T-helper 1 cell treated with Interleukin-12 subunit alpha and Interleukin-12 subunit beta and Interleukin-4 antibody, amounts not matched to agents 30 μg/mL and 1 μg/mL, for 36 hours (primary cell): Measurements from ENCODE around the gene TEX13A.
"Not testable (repeated sequence)": the region's sequence is repeated elsewhere in the genome, so short reads cannot be mapped to it uniquely, and the experiment has no call there.

Source experiments
- H3K27ac Mint-ChIP-seq: one replicate; pipeline ENCODE4 v1.8.0; 2021; ENCODE audit warnings: mild to moderate bottlenecking, mixed read lengths
- H3K27me3 Mint-ChIP-seq: one replicate; pipeline ENCODE4 v1.8.0; 2021; ENCODE audit warnings: low read depth, mixed read lengths
- H3K36me3 Mint-ChIP-seq: one replicate; pipeline ENCODE4 v1.8.0; 2021; ENCODE audit warnings: low read depth, mixed read lengths
- H3K4me1 Mint-ChIP-seq: one replicate; pipeline ENCODE4 v1.8.0; 2021; ENCODE audit warnings: low read depth, mixed read lengths
- H3K4me3 Mint-ChIP-seq: one replicate; pipeline ENCODE4 v1.8.0; 2021; ENCODE audit warnings: mild to moderate bottlenecking, moderate library complexity, mixed read lengths
- H3K9me3 Mint-ChIP-seq: one replicate; pipeline ENCODE4 v1.8.0; 2021; ENCODE audit warnings: mixed read lengths

The TEX13A gene, protein sequence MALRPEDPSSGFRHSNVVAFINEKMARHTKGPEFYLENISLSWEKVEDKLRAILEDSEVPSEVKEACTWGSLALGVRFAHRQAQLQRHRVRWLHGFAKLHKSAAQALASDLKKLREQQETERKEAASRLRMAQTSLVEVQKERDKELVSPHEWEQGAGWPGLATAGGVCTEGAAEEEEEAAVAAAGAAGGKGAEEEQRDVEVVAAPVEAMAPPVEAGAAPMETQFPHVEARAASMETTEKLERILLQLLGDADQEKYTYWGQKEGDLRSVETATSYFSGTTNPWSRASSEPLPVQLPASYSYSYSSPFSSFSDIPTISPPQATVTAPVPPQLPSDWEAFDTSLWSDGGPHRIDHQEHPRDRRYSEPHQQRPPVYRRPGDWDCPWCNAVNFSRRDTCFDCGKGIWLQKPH

DNA sequence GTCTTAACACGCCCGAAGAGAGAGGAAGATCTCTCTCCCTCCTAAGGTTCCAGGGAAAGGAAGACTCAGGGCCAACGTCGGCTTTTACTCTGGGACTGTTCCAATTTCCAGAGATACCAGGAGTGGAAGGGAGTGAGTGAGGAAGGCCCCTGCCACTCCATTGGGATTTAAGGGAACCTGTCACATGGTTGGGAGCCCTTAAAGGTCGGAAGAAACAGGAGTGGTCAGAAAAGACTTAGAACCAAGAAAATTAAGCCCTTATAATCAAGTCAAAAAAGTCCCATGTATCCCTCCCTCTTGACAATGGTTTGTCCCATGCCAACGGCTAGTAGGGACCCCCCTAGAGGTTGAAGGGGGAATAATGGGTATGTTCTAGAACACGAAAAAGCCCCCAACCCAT is at the start of gene TEX13A:
TEX13A (minus strand) TSS at position 59 of the 400 bp plus-strand sequence. CDS start 297 bp downstream, outside the sequence.
- H3K4me3 Mint-ChIP-seq, result no peak within 1 kb of the TSS
- H3K27ac Mint-ChIP-seq, result no peak within 1 kb of the TSS
- H3K9me3 Mint-ChIP-seq, result peaks cover 5% of the 10 kb centered on the region
- H3K36me3 Mint-ChIP-seq, result peaks cover 1% of the 10 kb centered on the region
- no peaks in the 10 kb centered on the region for H3K27me3 Mint-ChIP-seq
- H3K4me1 Mint-ChIP-seq, result no peaks in the 10 kb centered on the region

DNA sequence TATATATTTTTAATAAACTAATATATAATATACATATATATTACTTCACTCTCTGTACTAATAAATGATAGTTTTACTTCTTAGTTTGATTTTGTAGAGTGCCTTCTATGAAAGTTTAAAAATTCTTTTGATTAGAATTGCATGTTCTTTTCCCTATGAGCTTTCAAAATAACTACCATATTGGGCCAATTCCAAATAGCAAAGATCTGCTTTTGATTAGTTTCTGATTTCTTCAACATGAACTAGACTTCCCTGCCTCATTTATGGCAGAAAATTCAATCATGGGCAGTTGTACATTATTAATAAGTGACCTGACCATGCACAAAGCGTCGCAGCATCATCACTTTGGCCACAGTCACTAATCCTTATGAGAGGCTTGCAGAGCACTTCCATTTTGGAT is 48.9 kb upstream of the TEX13A start:
- no peaks in the 10 kb centered on the region for H3K9me3 Mint-ChIP-seq
- H3K27me3 Mint-ChIP-seq, result no peaks in the 10 kb centered on the region
- H3K27ac Mint-ChIP-seq, result no peak overlapping the region
- H3K4me3 Mint-ChIP-seq, result no peak overlapping the region
- no peaks in the 10 kb centered on the region for H3K4me1 Mint-ChIP-seq
- H3K36me3 Mint-ChIP-seq, result no peaks in the 10 kb centered on the region

DNA sequence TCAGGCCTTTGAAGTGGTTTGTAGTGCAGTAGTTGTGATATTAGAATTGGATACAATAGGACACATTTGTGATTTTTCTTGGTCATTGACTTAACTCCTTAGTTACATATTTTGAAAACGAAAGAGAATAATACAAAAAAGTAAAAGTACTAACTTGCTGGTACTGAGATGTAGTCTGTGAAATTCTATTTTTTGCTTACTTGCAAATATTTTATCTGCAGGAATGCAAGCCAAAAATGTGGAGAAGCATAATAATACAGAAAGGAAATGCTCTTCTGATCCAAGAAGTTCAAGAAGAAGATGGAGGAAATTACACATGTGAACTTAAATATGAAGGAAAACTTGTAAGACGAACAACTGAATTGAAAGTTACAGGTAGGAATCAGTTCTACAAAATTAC is 46.7 kb upstream of the TEX13A start:
- H3K4me1 Mint-ChIP-seq, result no peaks in the 10 kb centered on the region
- H3K9me3 Mint-ChIP-seq, result no peaks in the 10 kb centered on the region
- no peaks in the 10 kb centered on the region for H3K36me3 Mint-ChIP-seq
- H3K4me3 Mint-ChIP-seq, result no peak overlapping the region
- no peak overlapping the region for H3K27ac Mint-ChIP-seq
- no peaks in the 10 kb centered on the region for H3K27me3 Mint-ChIP-seq

DNA sequence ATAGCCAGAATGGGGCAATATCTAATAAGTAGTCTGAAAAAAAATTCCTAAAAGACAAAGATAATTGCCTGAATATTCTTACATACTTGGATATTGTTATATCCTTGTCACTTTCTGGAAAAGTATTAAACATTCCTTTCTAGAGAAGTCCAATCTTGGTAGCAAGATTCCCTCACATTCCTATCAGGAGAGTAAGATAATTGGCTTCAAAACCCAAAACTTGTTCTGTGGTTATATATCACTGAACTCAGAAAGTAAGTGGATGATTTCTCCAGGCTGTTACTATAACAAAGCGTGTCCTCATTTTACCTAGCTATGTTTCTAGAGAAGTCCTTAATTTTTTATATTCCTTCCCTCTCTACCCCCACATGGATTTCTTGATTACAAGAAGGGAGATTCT is 46.0 kb upstream of the TEX13A start:
- H3K4me1 Mint-ChIP-seq, result no peaks in the 10 kb centered on the region
- H3K27me3 Mint-ChIP-seq, result no peaks in the 10 kb centered on the region
- no peaks in the 10 kb centered on the region for H3K36me3 Mint-ChIP-seq
- H3K9me3 Mint-ChIP-seq, result peaks cover under 1% of the 10 kb centered on the region
- no peak overlapping the region for H3K27ac Mint-ChIP-seq
- H3K4me3 Mint-ChIP-seq, result no peak overlapping the region

DNA sequence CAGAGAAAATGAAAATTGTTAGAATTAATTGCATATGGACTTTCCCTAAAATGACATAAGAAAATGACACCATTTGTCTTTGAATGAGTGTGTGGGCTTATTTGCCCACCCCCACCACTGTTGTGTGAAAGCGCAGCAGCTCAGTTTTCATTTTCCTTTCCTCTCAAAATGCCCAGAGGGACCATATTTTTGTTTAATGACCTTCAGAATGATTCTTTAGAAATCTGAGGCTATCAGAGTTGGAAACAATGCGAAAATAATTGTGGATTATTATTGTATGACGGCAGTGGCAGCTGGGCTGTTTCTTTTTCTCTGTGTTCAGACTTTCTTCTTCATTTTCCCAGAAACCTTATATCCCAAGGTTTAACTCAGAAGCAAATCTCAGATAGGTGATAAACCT is 44.6 kb upstream of the TEX13A start:
- H3K27me3 Mint-ChIP-seq, result no peaks in the 10 kb centered on the region
- H3K4me1 Mint-ChIP-seq, result no peaks in the 10 kb centered on the region
- H3K9me3 Mint-ChIP-seq, result peaks cover 4% of the 10 kb centered on the region
- H3K36me3 Mint-ChIP-seq, result no peaks in the 10 kb centered on the region
- no peak overlapping the region for H3K27ac Mint-ChIP-seq
- no peak overlapping the region for H3K4me3 Mint-ChIP-seq

DNA sequence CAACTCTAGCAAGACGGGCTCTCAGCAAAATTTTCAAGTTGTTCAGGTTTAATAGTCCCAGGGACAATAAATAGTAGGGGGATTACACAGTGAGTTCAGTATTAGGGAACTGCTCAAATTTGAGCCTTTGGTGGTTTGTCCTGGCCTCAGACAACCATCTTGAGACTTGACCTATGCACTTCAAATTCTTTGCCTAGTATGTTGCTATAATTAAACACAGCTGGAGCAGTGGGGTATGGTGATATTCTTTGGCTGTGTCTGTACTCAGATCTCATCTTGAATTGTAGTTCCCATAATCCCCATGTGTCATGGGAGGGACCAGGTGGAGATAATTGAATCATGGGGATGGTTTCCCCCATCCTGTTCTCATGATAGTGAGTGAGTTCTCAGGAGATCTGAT is 43.3 kb upstream of the TEX13A start:
- no peaks in the 10 kb centered on the region for H3K27me3 Mint-ChIP-seq
- H3K27ac Mint-ChIP-seq, result no peak overlapping the region
- peaks cover 4% of the 10 kb centered on the region for H3K9me3 Mint-ChIP-seq
- H3K4me1 Mint-ChIP-seq, result no peaks in the 10 kb centered on the region
- H3K36me3 Mint-ChIP-seq, result no peaks in the 10 kb centered on the region
- no peak overlapping the region for H3K4me3 Mint-ChIP-seq

DNA sequence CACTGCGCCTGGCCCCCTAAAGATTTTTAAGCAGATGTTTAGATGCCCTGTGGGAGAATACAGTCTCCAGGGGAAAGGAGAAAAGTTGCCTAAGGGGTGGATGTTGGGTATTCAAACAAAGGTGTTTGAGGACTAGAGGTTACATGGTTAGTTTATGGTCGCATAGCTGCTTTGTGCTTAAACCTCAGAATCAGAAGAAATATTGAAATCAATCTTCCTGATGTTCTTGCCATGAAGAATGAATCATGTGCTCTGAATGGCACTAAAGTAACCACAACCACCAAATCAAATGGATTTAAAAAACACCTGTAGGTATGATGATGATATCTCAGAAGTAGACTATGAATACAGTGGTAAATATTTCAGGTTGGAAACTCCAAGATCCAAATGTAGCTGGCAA is 42.7 kb upstream of the TEX13A start:
- no peak overlapping the region for H3K4me3 Mint-ChIP-seq
- H3K27me3 Mint-ChIP-seq, result no peaks in the 10 kb centered on the region
- peaks cover 9% of the 10 kb centered on the region for H3K9me3 Mint-ChIP-seq
- no peaks in the 10 kb centered on the region for H3K4me1 Mint-ChIP-seq
- H3K36me3 Mint-ChIP-seq, result no peaks in the 10 kb centered on the region
- H3K27ac Mint-ChIP-seq, result no peak overlapping the region

DNA sequence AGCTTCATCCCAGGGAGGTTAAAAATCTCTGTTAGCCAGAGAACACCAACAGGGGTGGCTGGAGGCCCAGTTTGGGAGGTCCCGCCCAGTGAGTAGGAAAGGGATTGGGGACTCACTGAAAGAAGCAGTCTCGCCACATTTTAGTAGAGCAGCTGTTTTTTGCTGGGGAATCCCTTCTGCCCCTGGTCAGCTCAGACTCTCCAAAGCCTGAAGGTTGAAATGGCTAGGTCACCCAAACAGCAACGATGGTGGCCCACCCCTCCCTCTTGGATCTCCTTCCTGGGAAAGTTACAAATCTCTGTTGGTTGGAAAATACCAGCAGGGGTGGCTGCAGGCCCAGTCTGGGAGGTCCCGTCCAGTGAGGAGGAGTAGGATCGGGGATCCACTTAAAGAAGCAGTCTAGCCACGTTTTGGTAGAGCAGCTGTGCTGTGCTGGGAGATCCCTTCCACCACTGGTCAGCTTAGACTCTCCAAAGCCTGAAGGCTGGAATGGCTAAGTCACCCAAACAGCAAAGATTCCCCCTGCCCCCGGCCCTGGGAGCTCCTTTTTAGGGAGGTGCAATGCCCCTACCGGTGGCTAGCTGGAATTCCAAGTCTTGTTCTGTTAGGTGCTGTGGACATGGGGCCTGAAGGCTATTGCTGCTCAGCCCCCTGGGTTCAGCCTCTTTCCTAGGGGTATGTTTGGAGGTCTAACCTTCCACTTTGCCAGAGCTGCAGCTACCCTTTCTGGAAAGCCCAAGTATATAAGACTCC is 40.0 kb upstream of the TEX13A start:
- no peak overlapping the region for H3K4me3 Mint-ChIP-seq
- H3K36me3 Mint-ChIP-seq, result no peaks in the 10 kb centered on the region
- H3K27ac Mint-ChIP-seq, result no peak overlapping the region
- no peaks in the 10 kb centered on the region for H3K27me3 Mint-ChIP-seq
- no peaks in the 10 kb centered on the region for H3K4me1 Mint-ChIP-seq
- peaks cover 9% of the 10 kb centered on the region for H3K9me3 Mint-ChIP-seq

DNA sequence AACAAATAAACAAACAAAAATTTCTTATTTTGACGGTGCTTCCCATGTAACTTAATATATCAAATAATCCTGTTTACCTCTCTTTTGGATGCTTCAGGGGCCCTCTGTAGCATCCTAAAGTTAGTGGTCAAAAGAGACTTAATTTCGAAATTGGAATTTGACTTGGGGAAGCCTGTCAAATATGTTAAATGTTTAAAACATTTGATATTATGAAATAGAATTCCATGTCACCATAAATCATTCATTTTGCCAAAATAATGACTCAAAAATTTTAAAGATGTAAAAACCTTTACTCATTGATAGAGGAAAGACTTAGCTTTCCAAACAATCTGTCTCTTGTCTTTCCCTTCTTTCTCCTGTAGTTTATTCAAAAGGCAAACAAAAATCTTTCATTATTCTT is 20.6 kb upstream of the TEX13A start:
- H3K4me3 Mint-ChIP-seq, result no peak overlapping the region
- H3K9me3 Mint-ChIP-seq, result no peaks in the 10 kb centered on the region
- H3K27me3 Mint-ChIP-seq, result no peaks in the 10 kb centered on the region
- H3K36me3 Mint-ChIP-seq, result no peaks in the 10 kb centered on the region
- no peaks in the 10 kb centered on the region for H3K4me1 Mint-ChIP-seq
- no peak overlapping the region for H3K27ac Mint-ChIP-seq

DNA sequence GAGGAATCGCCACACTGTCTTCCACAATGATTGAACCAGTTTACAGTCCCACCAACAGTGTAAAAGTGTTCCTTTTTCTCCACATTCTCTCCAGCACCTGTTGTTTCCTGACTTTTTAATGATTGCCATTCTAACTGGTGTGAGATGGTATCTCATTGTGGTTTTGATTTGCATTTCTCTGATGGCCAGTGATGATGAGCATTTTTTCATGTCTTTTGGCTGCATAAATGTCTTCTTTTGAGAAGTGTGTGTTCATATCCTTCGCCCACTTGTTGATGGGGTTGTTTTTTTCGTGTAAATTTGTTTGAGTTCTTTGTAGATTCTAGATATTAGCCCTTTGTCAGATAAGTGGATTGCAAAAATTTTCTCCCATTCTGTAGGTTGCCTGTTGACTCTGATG is 16.9 kb upstream of the TEX13A start:
- H3K27ac Mint-ChIP-seq, H3K27me3 Mint-ChIP-seq, H3K4me3 Mint-ChIP-seq, H3K4me1 Mint-ChIP-seq, H3K36me3 Mint-ChIP-seq, H3K9me3 Mint-ChIP-seq: not testable (repeated sequence)

DNA sequence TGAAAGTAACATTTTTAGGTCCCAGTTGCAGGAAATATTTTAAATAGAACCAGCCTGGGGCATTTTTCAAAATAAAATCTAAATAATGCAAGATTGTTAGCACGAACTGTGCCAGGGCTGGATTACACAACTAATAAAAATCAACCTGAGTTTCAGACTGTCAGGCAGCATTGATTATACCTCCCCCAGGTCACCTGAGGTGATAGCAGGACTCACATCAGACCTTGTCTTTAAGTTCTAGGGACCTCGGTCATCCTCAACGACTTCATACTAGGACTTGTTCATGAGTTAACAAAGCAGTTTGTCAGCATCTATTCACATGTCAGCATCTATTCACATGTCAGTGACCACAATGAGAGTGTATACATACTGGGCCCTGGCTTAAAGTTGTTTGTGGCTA is 8.7 kb upstream of the TEX13A start:
- Mint-ChIP-seq H3K27me3 (no peaks in the 10 kb centered on the region), H3K27ac (no peak overlapping the region), H3K4me3 (no peak overlapping the region), H3K36me3 (no peaks in the 10 kb centered on the region), H3K9me3 (no peaks in the 10 kb centered on the region), H3K4me1 (no peaks in the 10 kb centered on the region)

DNA sequence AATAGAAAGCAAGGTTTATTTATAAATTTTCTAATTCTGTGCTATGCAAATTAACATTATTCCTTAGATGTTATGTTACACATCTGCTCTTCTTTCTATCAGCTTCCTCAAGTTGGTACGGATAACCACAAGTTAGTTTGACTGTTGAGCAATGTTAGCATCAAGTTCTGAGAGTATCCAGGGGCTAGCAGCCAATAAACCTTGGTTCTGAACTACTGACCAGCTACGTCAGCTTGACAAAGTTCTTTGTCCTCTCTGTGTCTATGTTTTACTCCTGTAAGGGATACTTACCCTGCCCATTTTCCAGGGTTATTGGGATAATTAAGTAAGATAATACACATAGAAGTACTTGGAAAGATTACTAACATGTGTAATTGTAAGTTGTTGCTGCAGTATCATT is 8.1 kb upstream of the TEX13A start:
- no peaks in the 10 kb centered on the region for H3K9me3 Mint-ChIP-seq
- H3K4me1 Mint-ChIP-seq, result no peaks in the 10 kb centered on the region
- H3K4me3 Mint-ChIP-seq, result no peak overlapping the region
- H3K36me3 Mint-ChIP-seq, result no peaks in the 10 kb centered on the region
- H3K27ac Mint-ChIP-seq, result no peak overlapping the region
- no peaks in the 10 kb centered on the region for H3K27me3 Mint-ChIP-seq

DNA sequence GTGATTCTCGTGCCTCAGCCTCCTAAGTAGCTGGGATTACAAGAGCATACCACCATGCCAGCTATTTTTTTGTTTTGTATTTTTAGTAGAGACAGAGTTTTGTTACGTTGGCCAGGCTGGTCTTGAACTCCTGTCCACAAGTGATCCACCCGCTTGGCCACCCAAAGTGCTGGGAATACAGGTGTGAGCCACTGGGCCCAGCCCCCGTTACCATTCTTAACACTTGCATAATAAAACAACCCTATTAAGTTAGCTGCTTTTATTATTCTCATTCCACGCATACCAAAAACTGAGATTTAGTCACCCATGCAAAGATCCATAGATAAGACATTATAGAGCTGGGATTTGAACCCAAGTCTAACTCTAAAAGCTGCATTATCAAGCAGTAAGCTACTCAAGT is 6.0 kb upstream of the TEX13A start:
- H3K27ac Mint-ChIP-seq, result no peak overlapping the region
- H3K4me3 Mint-ChIP-seq, result no peak overlapping the region
- no peaks in the 10 kb centered on the region for H3K27me3 Mint-ChIP-seq
- H3K4me1 Mint-ChIP-seq, result no peaks in the 10 kb centered on the region
- H3K36me3 Mint-ChIP-seq, result no peaks in the 10 kb centered on the region
- H3K9me3 Mint-ChIP-seq, result no peaks in the 10 kb centered on the region

DNA sequence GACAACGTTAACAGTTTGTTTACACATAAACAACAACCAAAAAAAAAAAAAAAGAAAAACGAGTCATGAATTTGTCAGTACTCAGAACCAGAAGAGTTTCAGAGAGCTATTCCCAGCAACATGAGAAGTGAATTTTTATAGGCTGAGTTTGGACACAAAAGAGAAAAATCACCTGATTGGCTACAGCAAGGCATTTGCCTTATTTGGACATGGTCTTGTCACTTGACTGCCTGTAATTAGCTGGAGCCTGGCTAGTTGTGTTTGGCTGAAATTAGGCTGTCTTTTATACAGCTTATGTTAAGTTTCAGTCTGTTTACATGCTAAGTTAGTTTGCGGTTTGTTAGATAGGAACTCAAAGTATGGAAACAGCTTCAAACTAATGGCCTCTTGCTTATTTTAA is 880 bp upstream of the TEX13A start:
- Mint-ChIP-seq H3K36me3 (peaks cover 1% of the 10 kb centered on the region), H3K9me3 (no peaks in the 10 kb centered on the region), H3K27me3 (no peaks in the 10 kb centered on the region), H3K27ac (no peak overlapping the region), H3K4me1 (no peaks in the 10 kb centered on the region), H3K4me3 (no peak overlapping the region)
